GM18520 (cell line): ENCODE measurements around the gene FIGNL1.
A peak's percentile ranks its signal among the peaks of the same experiment; 100 is the strongest.

Source experiments
- ATAC-seq: cut with Tn5 transposase; IDR thresholded peaks from one replicate; pipeline ENCODE4 v1.9.1; 2021; ENCODE audit not compliant: unreplicated experiment

Gene FIGNL1, protein sequence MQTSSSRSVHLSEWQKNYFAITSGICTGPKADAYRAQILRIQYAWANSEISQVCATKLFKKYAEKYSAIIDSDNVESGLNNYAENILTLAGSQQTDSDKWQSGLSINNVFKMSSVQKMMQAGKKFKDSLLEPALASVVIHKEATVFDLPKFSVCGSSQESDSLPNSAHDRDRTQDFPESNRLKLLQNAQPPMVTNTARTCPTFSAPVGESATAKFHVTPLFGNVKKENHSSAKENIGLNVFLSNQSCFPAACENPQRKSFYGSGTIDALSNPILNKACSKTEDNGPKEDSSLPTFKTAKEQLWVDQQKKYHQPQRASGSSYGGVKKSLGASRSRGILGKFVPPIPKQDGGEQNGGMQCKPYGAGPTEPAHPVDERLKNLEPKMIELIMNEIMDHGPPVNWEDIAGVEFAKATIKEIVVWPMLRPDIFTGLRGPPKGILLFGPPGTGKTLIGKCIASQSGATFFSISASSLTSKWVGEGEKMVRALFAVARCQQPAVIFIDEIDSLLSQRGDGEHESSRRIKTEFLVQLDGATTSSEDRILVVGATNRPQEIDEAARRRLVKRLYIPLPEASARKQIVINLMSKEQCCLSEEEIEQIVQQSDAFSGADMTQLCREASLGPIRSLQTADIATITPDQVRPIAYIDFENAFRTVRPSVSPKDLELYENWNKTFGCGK

DNA sequence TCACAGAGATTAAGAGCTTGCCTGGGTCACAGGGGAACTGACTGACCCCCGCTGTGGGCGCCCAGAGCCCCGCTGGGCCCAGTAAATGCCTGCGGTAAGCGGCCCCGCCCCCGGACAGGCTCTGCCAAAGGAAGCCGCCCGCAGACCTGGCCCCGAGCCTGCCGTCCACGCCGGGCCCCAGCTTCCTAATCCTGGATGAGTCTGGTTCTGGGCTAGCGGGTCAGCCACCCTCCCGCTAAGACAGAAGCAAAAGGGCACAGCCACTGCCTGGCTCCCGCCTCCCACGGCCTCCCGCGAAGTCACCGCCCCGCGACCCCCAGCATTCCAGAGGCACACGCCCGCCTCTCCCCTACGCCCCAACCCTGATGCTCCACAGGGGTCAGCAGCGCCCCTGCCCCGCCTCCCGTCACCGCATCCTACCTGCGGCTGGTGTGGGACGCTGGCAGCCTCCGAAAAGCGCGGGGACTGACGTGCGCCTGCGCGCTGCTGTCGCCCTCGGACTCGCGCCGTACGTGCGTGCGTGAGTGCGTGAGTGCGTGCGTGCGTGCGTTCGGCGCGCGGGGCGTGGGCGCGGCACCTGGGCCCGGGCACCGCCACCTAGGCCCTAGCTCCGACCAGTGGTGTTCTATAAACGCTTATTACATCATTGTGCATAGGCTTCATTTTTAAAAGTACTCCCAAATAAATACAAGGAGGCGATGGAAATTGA lies at the start of gene FIGNL1:
Gene FIGNL1, minus strand, starts transcription at position 470 of the 709 bp plus-strand sequence. CDS start 3,063 bp downstream, outside the sequence.
- ATAC-seq = peak; percentile 72

DNA sequence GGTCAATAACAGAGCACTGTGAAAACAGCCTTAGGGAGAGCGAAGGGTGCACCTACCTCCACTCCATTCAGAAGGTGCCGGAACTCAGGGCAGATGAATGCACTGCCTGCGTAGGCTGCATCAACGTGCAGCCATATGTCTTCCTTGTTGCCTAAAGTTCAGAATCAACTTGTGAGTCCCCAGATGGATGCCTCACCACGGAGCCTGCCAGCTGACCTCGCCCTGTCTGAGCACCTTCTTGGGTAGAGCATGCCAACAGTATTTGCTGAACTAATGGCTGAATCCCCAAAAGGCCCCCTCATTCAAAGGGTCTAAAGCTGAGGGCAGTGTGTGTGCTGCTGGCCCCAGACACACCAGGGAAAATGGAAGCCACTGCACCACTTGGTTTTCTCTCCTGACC lies 48.9 kb upstream of the FIGNL1 start:
- ATAC-seq = no peak

DNA sequence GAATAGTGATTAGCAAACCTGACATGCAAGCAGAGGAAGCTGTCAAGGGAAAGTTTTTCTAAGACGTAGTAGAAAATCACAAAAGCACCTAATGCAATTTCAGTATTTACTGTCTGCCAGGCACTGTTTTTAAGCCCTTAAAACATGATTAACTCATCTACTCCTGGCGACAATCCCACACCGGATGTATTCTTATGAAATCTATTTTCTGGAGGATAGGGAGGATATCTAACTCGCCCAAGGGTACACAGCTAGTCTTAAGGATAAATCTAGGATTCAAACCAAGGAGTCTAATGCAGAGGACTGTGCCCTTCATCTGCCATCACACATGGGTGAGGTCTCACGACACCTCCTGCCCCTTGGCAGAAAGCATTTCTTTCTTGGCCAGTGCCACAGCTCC lies 47.8 kb upstream of the FIGNL1 start:
- ATAC-seq = no peak

DNA sequence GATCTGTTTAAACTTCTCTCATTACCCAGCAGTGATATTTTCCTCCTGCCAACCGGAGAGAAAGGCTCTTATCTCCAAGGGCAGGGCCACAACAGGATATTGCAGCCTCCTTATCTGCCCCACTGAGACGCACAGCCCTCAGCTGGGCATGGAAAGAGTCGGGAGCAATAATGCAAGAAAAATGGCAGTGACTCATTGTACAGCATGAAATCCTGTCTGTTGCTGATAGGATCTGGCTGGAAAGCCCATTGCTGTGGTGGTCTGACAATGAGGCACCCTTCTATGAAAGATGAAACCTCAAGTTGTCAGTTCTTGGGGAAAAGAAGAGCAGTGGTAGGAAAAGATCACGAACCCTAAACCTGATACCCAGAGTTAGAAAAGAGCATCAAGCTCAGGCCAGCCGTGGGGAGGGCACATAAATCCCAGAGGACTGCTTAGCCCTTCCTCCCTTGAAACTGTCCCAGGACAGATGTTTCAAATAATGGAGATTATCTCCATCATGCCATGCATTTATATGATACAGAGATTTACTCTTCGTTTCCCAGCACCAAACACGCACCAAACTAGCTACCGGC lies 47.0 kb upstream of the FIGNL1 start:
- ATAC-seq = no peak

DNA sequence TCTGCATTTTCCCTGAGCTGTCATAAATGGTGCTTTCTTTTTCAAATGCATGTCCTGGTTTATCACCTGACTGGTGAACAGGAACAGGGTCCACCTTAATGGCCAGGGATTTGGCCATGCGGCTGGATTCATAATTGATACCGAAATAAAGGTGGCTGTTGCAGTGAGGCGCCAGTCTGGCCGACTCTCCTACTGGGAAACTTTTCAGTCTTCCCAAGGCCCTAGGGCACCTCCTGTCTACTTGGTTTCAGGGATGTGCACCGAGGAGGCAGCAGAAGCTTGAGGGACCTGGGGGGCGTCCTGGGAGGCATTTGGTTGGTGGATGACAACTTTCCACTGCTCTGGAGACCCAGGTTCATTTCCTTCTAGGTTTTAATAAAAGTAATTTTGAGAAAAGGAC lies 46.4 kb upstream of the FIGNL1 start:
- no peak for ATAC-seq

DNA sequence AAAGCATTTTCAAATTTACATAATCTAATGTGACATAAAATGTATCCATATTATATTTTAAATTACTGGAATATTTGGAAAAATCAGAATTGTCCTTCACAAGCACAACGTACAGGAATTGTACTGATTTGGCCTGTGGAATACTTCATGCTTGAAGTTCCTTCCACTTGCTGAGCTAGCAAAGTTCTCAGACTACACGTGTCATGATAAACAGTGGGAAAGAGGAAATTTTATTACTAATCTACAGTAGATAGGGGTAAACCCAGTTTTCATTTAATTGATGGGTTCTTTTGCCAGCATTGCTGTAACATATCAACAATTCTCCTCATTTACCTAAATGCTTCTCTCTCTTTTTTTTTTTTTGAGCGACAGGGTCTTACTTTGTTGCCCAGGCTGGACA lies 45.6 kb upstream of the FIGNL1 start:
- ATAC-seq = no peak

DNA sequence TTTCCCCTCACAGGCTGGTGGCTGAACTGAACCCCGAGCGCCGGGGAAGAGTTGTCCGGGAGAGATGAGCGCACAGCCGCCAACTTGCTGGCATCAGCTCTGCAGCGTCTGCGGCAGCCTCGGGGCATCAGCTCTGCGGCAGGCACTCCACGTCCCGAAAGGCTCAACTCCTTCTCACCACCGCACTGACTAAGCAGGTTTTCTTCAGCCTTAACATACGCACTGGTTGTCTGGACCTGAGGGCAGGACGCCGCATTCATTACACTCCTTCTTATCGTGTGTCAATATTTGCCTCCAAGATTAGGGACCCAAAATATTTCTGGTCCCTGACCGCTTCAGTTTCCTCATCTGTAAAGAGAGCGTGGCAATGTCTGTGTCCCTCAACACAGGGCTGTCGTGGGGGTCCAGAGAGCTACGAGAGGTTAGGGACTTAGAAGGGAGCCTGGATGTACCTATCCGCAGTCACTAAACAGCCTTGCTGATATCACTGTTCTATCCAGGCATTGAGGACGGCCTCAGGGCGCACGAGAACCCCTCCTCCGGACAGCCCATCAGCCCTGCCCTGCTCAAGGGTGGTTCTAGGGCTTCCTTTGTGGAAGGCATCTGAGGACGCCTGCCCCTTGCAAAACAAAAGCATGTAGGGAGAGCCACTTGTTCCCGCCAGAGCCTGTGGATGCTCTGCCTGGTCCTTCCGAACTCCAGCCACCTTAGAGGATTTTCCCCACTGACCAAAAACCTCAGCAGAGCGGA lies 42.8 kb upstream of the FIGNL1 start:
- ATAC-seq = no peak

DNA sequence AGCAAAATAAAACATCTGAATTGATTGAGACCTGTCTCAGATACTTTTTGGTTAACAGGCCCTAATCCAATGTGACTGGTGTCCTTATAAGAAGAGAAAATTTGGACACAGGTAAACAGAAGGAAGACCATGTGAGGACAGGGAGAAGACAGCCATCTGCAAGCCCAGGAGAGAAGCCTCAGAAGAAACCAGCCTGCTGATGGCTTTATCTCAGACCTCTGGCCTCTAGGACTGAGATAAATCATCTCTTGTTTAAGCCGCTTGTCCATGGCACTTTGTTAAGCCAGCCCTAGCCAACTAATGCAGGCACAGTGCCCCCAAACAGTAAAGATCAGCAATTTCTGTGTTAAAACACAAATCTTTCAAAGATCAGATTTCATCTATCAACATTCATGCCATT lies 41.8 kb upstream of the FIGNL1 start:
- ATAC-seq = no peak

DNA sequence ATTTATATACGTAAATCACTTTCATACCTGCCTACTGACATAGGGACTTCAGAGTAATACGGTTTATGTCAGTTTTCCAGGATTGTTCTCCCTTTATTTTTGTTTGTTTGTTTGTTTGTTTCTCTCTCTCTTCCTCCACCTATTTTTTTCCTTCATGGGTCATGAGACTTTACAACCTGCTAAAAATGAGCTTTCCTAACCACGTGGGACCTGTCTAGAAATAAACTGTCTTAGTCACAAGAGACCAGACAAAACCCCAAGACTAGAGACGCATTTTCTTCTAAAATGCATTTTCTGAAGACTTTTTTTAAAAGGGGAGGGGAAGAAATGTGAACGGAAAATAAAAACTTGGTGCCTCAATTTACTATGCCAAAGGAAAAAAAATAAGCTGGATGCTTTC lies 41.1 kb upstream of the FIGNL1 start:
- ATAC-seq = no peak

DNA sequence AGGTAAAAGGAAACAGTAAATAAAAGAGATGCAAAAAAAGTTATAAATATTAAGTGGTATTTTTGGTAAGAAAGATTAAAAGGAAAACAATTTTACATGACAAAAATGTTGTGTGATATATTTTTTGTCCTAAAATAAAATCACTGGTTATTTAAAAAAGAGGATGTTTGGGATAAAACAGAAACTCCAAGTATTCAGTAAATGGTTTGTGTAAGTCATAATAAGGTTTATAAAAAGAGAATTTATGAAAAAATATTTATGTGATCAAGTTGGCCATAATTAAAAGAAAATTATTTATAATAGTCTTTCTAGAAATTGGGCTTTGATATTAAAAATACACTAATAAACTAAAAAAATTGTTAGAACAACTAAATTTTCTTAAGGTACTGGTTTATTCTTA lies 38.2 kb upstream of the FIGNL1 start:
- no peak for ATAC-seq

DNA sequence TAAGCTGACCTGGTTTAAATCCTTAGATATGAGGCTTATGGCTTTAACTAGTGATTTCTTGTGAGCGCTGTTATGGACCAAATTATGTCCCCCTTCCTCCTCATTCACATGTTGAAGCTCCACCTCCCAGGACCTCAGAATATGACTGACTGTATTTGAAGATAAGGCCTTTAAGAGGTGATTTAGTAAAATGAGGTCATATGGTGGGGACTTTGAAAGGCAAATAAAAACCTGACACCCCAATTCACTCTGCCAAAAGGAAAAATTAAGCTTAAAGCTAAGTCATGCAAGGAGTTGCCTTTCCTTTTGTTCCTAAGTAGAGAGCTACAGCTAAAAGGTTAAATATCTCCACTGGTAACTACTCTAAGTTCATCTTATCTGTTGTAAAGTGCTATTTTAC lies 36.4 kb upstream of the FIGNL1 start:
- ATAC-seq = no peak

DNA sequence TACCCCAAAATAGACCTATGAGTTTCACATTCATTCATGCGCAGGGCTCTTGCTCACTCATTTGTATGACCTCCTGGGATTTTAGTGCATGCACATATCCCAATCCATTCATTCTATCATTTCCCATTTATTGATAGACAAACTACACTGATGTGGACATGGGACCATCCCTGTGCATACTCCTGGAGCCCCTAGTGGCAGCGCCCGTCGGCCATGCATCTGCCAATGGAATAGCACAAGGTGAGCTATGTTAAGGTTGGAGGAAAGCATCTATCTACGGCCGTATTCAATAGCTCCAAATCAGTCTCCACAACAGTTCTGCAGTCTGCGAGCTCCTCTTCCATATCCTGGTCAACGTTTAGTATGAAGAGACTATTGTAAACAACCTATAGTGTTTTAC lies 31.7 kb upstream of the FIGNL1 start:
- ATAC-seq = no peak

DNA sequence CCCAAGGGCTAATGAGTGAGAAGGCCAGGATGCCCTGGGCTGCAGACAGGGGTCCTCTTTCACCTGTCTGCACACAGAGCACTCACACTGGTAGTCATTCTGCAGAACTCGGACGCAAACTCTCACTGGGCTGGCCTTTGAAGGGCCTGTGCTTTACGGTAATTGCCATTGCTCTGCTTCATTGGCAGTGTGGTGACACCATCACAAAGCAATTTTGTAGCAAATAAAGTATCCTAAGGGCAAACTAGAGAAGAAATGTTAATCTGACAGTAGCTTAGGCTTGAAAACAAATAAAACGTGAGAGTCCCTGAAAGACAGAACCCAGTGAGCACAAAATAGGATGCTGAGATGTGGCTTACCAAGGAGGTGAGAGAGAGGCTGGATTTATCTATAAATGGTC lies 30.6 kb upstream of the FIGNL1 start:
- ATAC-seq = no peak

DNA sequence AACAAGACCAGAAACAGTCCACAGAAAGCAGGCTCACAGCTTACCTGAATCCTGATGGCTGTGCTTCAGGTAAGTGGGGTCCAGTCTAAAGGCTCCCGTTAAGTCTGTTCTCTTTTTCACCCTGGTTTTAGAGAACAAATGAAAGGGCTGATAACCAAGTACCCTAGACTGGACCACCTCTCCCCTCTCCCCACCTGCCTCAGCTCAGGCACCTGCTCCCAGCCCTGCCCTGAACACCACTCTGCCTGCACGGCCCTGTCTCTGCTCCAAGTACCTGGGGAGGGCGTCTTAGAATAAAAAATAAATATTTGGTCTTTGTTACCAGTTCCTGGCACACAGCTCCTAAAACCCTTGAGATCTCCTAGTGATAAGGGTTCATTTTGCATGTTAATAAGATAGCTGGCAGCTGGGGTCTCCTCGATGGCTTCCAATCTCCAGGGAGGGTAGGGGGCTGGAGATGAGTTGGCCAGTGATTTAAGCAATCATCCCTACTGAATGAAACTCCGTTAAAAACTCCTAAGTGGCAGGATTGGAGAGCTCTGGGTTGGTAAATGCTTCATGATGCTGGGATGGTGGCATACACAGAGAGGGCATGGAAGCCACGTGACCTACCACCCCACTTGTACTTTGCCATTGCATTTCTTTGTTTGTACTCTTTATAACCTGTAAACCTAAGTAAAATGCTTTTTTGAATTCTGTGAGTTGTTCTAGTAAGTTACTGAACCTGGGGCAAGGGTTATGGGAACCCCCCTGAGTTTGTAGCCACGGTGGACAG lies 29.8 kb upstream of the FIGNL1 start:
- ATAC-seq = no peak

DNA sequence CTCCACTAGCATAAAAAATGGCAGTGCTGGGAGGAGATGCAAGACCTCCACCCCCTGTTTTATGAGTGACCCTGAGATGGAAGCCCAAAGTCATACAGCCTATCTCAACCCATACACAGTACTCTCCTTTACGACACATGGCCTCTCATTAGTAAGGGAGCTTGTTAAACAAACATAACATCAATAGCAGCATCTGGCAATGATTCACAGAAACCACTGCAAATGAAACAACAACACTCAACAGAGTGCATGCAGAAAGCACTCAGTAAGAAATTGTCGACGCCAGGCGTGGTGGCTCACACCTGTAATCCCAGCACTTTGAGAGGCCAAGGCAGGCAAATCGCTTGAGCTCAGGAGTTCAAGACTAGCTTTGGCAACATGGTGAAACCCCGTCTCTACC lies 27.5 kb upstream of the FIGNL1 start:
- ATAC-seq = no peak

DNA sequence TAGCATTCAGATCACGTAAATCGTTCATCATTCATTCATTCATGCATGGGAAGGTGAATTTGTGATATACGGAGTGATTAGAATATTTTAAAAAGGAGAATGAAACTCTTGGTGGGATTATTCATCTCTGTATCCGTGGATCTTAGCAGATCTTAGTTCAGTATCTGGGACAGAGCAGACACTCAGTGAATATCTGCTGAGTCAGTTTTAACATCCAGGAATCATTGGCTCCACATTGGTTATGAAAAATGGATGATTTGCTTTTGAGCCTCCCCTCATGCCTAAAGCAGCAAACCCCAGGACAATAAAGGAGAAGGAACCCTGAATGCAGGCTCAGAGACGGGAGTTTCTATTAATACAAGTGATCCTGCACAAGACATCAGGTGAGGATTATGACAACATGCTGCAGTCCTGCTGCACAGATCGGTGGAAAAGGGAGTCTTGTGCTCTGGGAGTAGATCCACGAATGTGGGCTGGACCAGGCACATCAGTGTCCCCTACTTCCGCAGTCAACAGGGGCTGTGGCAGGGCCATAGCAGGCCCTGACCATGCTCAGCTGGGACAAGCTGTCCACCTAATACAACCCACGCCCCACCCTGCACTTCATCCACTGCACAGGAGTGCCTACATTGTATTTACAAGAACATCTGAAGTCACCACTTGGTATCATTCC lies 26.9 kb upstream of the FIGNL1 start:
- ATAC-seq = no peak

DNA sequence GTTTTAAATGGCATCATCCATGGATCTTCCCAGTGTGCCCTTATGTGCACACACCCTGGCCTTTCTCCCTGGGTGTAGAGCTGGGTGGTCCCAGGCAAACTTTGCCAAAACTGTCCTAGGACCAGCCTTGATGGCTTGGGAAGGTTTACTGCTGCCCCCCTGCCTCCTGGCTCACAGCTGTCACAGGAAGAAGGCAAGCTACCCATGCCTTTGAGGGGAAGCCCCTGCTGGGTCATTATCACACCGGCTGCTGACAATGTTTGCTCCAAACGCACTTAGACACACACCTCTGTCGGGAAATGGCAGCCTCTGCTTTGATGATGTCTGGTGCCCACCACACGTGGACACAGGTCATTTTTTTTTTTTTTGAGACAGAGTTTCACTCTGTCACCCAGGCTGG lies 25.2 kb upstream of the FIGNL1 start:
- ATAC-seq = peak; percentile 63

DNA sequence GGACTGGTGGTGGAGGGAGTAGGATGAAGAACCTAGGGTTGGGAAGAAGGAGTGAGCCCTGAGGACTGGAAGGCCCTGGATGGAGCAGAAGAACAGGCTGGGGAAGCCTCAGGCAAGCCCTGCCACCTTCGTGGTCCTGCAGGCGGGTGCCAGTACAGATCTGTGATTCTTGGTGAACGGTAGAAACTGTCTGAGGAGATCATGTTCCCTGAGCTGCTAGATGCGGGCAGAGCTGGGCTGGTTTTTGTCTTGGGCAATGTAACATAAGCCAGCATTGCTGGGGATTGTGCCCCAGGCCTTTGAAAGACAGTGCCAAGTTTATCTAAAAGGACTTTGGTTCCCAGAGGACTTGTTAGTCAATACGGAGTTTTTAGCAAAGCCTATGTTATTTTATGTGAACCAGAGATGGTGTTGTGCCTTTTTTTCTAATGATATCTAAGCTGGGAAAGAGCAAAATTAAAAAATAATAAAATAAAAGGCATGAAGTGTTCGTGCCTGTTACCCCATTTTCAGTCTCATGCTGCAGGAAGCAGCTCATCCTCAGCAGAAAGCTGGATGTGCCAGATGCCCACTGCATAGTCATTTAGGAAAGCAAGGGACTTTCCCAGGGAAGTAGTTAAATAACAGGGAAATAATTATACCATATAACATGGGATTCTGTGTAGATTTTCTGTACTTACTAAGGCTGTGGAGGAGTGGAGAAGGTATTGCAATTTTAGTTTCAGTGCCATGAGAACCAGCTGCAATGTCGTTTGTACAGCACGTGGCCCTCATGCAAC lies 24.4 kb upstream of the FIGNL1 start:
- ATAC-seq = no peak

DNA sequence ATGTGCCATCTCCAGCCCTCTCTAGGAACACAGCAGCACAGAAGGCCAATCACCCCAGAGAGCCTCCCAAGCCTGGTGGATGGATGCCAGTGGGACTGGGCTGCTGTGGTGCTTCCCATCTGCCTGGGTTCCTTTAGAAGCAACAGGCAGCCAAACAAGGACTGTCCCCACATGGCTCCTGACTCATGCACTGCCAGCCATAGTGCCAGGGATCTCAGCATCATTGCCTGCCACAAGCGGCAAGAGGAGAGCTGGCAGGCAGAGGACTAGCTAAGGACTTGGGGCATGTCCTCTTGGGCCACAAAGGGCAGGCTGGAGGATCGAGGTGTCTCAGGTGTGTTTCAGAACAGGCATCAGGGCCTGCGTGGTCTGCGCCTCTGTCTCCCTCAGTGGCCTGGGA lies 23.4 kb upstream of the FIGNL1 start:
- ATAC-seq = no peak
